Subcutaneous abdominal adipose tissue (tissue), 5 donors: Measurements from ENCODE around the gene FAM237B.

Experiments
- H3K27ac ChIP-seq: one replicate; pipeline ENCODE4 v1.7.0; 2013; ENCODE audit warnings: low read depth, mild to moderate bottlenecking, inconsistent platforms, low read length, moderate library complexity
- H3K27me3 ChIP-seq, 5 donors: one replicate each; pipeline ENCODE4 v1.7.0; 2013; ENCODE audit warnings: low read length in 5 of 5, inconsistent platforms in 1 of 5; ENCODE audit not compliant: control insufficient read depth in 5 of 5, insufficient read depth in 4 of 5
- H3K36me3 ChIP-seq, 5 donors: one replicate each; pipeline ENCODE4 v1.7.0; 2013; ENCODE audit warnings: low read length in 5 of 5; ENCODE audit not compliant: control insufficient read depth in 5 of 5, insufficient read depth in 5 of 5
- H3K4me1 ChIP-seq, 5 donors: one replicate each; pipeline ENCODE4 v1.7.0; 2013; ENCODE audit warnings: low read length in 5 of 5, mild to moderate bottlenecking in 3 of 5, moderate library complexity in 1 of 5; ENCODE audit not compliant: control insufficient read depth in 5 of 5, insufficient read depth in 5 of 5
- H3K4me3 ChIP-seq, 5 donors: one replicate each; pipeline ENCODE4 v1.7.0; 2013; ENCODE audit warnings: low read length in 5 of 5, low read depth in 1 of 5
- H3K9ac ChIP-seq, 5 donors: one replicate each; pipeline ENCODE4 v1.7.0; 2013; ENCODE audit warnings: low read length in 5 of 5, mild to moderate bottlenecking in 4 of 5, moderate library complexity in 3 of 5
- H3K9me3 ChIP-seq, 5 donors: one replicate each; pipeline ENCODE4 v1.7.0; 2013; ENCODE audit warnings: low read length in 5 of 5; ENCODE audit not compliant: control insufficient read depth in 5 of 5
- donor health status: healthy.
- donor health status: healthy.
- donor health status: healthy.
- donor health status: healthy.
- donor health status: healthy.

FAM237B gene

GRCh38 chr7:90269163-90269562 is 51.9 kb downstream of the FAM237B start:
- Histone ChIP-seq H3K4me3 (no peak overlapping the region), H3K27ac (peak overlapping the region; percentile 9), H3K9me3 (no peaks in the 10 kb centered on the region)

GRCh38 chr7:90267263-90267858 is 53.7 kb downstream of the FAM237B start:
- Histone ChIP-seq H3K9me3 (no peaks in the 10 kb centered on the region), H3K4me3 (peak overlapping the region in 4 of 5 donors; percentile 15 to 51 (median 25)), H3K36me3 (no peaks in the 10 kb centered on the region), H3K27ac (peak overlapping the region; percentile 90), H3K9ac (peak overlapping the region in 4 of 5 donors; percentile 24 to 85 (median 50)), H3K4me1 (peaks cover 0 to 22% (median 12%) of the 10 kb centered on the region in 5 donors), H3K27me3 (no peaks in the 10 kb centered on the region)

More at GRCh38 chr7:90269163-90269562, 51.9 kb downstream of the FAM237B start:
- Histone ChIP-seq H3K27me3 (no peaks in the 10 kb centered on the region), H3K9ac (no peak overlapping the region), H3K4me1 (peaks cover 0 to 32% (median 18%) of the 10 kb centered on the region in 5 donors), H3K36me3 (no peaks in the 10 kb centered on the region)

GRCh38 chr7:90266808-90267207 is 54.3 kb downstream of the FAM237B start:
- no peaks in the 10 kb centered on the region for H3K27me3 ChIP-seq
- H3K9ac ChIP-seq, result peak overlapping the region in 4 of 5 donors; percentile 24 to 85 (median 50)
- H3K9me3 ChIP-seq, result no peaks in the 10 kb centered on the region
- H3K4me1 ChIP-seq, result peaks cover 0 to 18% (median 10%) of the 10 kb centered on the region in 5 donors
- peak overlapping the region; percentile 90 for H3K27ac ChIP-seq
- peak overlapping the region in 4 of 5 donors; percentile 15 to 51 (median 25) for H3K4me3 ChIP-seq
- H3K36me3 ChIP-seq, result no peaks in the 10 kb centered on the region
